Right forelimb (tissue), 1 donor: ENCODE results near the gene LMBR1.
"Not testable (repeated sequence)": the region's sequence is repeated elsewhere in the genome, so short reads cannot be mapped to it uniquely, and the experiment has no call there.

Experiments used
- DNase-seq: peaks from one replicate; pipeline ENCODE4 v3.0.0-alpha.2; 2018

LMBR1 gene, protein sequence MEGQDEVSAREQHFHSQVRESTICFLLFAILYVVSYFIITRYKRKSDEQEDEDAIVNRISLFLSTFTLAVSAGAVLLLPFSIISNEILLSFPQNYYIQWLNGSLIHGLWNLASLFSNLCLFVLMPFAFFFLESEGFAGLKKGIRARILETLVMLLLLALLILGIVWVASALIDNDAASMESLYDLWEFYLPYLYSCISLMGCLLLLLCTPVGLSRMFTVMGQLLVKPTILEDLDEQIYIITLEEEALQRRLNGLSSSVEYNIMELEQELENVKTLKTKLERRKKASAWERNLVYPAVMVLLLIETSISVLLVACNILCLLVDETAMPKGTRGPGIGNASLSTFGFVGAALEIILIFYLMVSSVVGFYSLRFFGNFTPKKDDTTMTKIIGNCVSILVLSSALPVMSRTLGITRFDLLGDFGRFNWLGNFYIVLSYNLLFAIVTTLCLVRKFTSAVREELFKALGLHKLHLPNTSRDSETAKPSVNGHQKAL

DNA sequence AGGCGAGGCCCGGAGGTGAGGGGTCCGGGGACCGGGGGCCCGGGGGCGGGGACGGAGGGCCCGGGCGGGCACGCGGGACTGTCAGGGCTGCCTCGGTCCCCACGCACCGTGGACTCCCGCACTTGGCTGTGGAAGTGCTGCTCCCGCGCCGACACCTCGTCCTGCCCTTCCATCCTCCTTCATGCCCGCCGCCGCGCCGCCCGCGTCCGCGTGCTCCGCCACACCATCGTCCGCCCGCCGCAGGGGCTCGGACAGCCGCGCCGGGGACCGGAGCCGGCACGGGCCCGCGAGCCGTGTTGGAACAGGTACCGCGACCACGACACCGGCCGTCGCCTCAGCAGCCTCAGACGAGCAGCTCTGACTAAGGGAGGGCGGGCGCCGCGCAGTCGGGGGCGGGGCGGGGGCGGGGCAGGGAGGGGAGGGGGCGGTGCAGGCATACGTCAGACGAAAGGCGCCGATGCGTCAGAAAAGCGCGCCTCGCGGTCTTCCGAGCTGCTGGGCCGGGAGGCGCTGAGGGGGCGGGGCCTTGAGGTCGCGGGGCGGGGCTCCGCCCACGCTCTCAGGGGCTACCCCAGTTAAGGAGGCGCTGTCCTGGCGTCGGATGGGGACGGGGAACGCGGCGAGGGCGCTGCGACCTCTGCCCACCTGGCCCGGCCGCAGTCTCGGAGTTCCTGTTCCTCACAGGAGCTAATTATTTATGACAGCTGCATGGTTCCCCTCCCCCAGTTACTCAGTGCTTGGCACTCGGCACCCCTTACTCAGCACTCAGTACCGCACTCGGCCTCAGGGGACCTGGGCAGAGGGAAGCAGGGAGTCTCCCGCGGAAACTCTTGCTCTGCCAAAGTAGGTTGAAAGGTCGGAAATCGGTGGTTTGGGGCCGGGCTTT is at the start of gene LMBR1:
Gene LMBR1 (minus strand): TSS at position 363 of the 886 bp plus-strand sequence. CDS start 190 bp downstream, at position 173.
- DNase-seq: peak; percentile 97

- DNase-seq: no peak
These were observed 49.7 kb upstream of the LMBR1 start for GRCh38 chr7:156942708-156943090.

- no peak for DNase-seq
These were observed 48.6 kb upstream of the LMBR1 start for GRCh38 chr7:156941393-156942182.

DNA sequence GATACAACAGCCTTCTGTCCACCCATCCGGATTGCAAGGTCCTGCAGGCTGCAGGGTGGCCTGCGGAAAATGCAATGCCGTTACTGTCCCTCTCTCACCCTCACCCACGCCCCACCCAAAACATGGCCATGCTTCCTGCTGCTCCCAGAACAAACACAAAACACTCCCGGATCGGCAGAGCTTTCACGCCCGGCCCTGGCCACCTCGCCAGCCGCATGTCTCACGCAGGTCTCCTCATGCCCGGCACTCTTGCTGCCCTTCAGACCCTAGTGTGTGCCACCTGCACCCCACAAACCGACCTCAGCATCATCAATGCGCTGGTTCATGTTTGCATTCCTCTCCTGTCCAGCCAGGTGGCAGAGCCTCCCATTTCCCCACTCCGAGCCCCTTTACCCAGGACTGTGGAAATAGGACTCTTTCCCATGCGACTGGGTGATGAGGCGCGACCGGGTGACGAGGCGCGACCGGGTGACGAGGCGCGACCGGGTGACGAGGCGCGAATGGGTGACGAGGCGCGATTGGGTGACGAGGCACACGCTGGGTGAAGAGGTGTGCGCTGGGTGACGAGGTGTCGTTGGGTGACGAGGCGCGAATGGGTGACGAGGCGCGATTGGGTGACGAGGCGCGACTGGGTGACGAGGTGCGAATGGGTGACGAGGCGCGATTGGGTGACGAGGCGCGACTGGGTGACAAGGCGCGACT is 47.6 kb upstream of the LMBR1 start:
- DNase-seq: no peak

- DNase-seq: not testable (repeated sequence)
These were observed 43.8 kb upstream of the LMBR1 start for GRCh38 chr7:156936766-156937165.

GRCh38 chr7:156935250-156935649 is 42.3 kb upstream of the LMBR1 start:
- no peak for DNase-seq

- no peak for DNase-seq
These were observed 39.0 kb upstream of the LMBR1 start for GRCh38 chr7:156932006-156932405.

DNA sequence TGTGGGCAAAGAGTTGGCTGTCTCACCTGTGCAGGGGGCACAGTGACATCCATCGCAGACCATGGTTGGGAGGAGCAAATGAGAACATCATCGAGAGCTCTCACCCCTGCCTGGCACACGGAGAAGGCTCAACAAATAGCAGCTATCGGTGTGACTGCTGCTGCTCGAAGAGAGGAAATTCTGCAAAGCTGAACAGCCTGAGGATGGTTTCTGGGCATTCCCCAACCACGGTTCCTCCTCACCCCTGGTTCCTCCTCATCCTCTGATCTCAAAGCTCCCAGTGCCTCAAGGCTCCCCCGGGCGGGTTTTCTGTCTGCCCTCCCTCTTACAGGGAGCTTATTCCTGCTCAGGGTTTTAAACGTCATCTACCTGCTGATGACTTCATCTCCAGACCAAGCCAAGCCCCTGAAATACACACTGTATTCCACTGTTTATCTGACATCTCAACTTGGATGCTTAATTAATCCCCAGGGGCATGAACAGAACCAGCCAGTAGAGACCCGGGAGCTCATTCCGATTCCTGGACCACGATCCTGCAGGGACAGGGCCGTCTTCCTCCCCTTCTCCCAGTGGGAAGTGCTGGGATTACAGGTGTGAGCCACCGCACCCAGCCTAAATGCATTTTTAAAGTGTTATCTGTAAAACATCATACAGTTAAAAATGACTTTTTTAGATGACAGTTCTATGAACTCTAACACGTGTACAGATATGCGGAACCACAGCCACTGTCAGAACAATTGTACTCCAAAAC is 37.0 kb upstream of the LMBR1 start:
- no peak for DNase-seq

DNA sequence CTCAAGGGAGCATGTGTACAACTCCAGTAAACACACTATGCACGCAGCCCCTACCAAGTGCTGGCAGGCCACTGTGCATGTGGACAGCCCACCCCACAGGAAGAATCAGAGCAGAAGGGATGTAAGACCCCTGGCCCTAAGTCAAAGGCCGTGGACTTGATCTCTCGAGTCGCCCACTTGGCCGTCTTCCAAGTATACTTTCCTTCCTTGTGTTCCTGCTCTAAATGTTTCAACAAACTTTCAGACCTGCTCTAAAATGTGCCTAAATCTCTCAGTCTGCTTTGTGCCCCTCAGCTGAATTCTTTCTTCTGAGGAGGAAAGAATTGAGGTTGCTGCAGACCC is 35.4 kb upstream of the LMBR1 start:
- no peak for DNase-seq

- DNase-seq: no peak
These were observed 34.8 kb upstream of the LMBR1 start for GRCh38 chr7:156927571-156928405.

DNA sequence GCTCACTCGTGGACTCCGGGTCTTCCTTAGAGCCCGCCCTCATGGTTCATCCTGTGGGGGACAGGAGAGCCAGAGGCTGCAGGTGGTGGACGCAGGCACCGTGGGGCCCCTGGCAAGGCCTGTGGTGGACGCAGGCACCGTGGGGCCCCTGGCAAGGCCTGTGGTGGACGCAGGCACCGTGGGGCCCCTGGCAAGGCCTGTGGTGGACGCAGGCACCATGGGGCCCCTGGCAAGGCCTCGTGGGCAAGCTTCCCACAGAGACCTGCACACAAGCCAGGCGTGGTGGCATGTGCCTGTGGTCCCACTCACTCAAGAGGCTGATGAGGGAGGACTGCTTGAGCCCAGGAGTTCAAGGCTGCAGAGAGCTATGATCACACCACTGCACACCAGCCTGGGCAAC is 32.8 kb upstream of the LMBR1 start:
- DNase-seq: not testable (repeated sequence)

DNA sequence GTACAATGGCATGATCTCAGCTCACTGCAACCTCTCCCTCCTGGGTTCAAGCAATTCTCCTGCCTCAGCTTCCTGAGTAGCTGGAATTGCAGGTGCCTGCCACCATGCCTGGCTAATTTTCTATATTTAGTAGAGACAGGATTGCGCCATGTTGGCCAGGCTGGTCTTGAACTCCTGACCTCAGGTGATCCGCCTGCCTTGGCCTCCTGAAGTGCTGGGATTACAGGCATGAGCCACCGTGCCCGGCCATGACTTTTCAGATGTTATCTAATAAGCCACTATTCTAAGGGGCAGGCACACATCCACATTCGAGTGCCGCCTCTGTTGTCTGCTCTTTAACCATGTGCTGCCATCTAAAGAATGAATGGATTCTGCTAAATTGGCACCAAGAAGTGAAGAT is 29.3 kb upstream of the LMBR1 start:
- DNase-seq: not testable (repeated sequence)

- DNase-seq: not testable (repeated sequence)
These were observed 27.7 kb upstream of the LMBR1 start for GRCh38 chr7:156920487-156921373.

DNA sequence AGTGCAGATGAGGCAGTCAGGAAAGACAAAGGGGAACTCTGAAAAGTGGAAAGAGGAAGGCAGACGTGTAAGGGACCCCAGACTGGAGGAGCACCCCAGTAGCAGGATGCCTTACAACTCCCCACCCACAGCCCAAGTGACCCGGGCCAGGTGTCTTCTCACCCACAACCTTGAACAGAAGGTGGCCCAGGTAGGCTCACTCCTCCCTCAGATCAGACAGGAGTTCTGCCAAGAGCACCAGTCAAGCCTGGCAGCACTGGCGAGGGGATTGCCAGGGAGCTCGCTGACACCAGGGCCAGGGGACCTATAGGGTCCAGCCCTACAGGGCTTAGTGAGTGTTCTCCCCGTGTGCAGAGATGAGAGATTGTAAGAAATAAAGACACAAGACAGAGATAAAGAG is 27.1 kb upstream of the LMBR1 start:
- no peak for DNase-seq

DNA sequence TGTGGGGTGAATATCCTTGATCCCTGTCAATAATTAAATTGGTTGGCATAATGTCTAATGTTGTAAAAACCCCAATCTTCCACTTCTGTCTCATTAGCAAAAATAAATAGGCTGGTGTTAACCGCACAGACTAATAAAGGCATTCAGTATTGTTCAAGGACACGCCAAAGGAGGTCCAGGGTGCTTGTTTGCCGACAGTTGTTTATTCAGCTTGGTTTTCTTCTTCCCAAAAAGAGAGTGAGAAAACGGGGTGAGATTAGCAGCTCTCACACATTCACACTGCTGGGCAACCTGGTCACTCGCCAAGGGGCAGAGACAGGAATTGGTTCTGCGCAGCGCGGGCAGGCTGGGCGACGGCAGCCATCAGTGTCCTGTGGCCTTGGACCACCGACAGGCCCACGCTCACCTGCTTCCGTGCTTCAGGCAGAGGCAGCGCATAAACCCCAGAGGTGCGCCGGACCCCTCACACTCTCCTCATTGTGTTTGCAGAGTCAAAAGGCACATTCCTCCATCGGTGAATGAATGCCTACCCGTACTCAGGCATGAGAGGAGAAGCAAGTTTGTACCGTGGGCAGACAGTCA is 26.2 kb upstream of the LMBR1 start:
- DNase-seq: no peak

DNA sequence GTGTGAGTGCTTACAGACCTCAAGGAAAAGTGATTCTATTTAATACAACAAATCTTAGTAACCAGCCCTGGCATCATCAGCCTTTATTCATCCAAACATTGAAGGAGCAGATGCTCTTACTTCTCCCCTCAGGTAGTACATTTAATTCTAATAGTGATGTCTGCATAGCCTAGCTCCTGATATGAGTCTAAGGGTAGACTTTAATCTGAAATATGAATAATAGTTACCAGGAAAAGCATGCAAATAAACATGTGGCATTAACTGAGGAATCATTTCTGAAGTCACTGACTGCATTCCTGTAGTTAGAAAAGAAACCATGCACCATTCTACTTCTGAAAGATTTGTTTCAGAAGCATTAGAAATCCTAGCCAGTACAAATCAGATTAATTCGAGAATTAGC is 25.7 kb upstream of the LMBR1 start:
- DNase-seq: no peak

GRCh38 chr7:156909574-156910252 is 16.7 kb upstream of the LMBR1 start:
- DNase-seq: not testable (repeated sequence)

DNA sequence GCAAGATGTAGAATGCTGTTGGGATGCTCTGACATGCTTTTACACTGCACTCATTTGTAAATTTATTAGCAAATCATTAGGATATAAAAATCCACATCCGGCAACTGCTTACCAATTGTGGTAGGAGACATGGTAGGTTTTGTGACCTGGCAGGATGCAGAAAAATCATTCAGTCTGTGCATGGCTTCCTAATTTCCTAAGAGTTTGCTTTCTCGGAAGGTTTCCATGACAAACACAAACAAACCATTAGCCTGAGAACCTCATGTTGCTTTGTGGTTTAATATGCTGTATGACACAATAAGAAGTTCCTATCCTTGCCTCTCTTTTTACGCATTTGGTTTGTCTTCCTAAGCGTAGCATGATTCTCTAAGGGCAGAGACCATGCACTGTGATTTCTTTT is 14.7 kb upstream of the LMBR1 start:
- no peak for DNase-seq
